Astrocyte (in vitro differentiated cells and primary cell): Measurements from ENCODE around the gene ZCWPW1.

Experiments
- CTCF ChIP-seq: IDR thresholded peaks from 2 replicates; pipeline ENCODE4 v1.5.1; 2011; ENCODE audit warnings: low read depth, mild to moderate bottlenecking, inconsistent platforms, low read length, moderate library complexity; ENCODE audit not compliant: insufficient read depth
- EZH2 ChIP-seq: IDR thresholded peaks from 2 replicates; pipeline ENCODE4 v1.6.1; 2012; ENCODE audit warnings: mild to moderate bottlenecking, low read length, inconsistent platforms; ENCODE audit not compliant: insufficient read depth

GRCh38 chr7:100372256-100372655 lies 56.2 kb downstream of the ZCWPW1 start:
- TF ChIP-seq CTCF (no peak), EZH2 (no peak)
